Esophagus squamous epithelium (tissue), 5 donors: ENCODE data around the gene C2CD2. TPM values are rescaled to one million over a fixed set of nuclear protein-coding genes. Genes with fewer than 3 reads are reported as not detected.

Source experiments
- DNase-seq: peaks from one replicate; lab custom pipeline; 2025; lab: John Stamatoyannopoulos, UW
- H3K27ac ChIP-seq, 4 donors: fragments of 200-600 bp; sonication (generic); one replicate each; pipeline ENCODE4 v1.5.1; 2016 to 2019; ENCODE audit warnings: mild to moderate bottlenecking in 1 of 4
- H3K27me3 ChIP-seq, 4 donors: fragments of 200-600 bp; sonication (generic); 1 replicate in 3 of 4; 2 replicates in 1 of 4; pipeline versions ENCODE4 v1.5.1 to v1.6.0; 2017 to 2021; ENCODE audit warnings: antibody characterized with exemption in 1 of 4
- H3K36me3 ChIP-seq, 3 donors: fragments of 200-600 bp; sonication (generic); one replicate each; pipeline ENCODE4 v1.5.1; 2016 to 2019
- H3K4me1 ChIP-seq, 3 donors: fragments of 200-600 bp; sonication (generic); one replicate each; pipeline ENCODE4 v1.5.1; 2017 to 2019
- H3K4me3 ChIP-seq, 4 donors: fragments of 200-600 bp; sonication (generic); 1 replicate in 3 of 4; 2 replicates in 1 of 4; pipeline ENCODE4 v1.5.1; 2016 to 2019; ENCODE audit warnings: mild to moderate bottlenecking in 2 of 4, moderate library complexity in 1 of 4
- H3K9me3 ChIP-seq, 3 donors: fragments of 200-600 bp; sonication (generic); one replicate each; pipeline ENCODE4 v1.5.1; 2016 to 2019
- CTCF ChIP-seq, 6 experiments: fragments of 450-650 bp in 4 of 6; fragments of 200-600 bp in 2 of 6; sonication (generic) in 2 of 6; IDR thresholded peaks; one replicate each; pipeline ENCODE4 v1.5.1; 2016 to 2019; ENCODE audit warnings: antibody characterized with exemption in 6 of 6, mild to moderate bottlenecking in 4 of 6, moderate library complexity in 4 of 6
- POLR2A ChIP-seq, 4 donors: fragments of 450-650 bp; IDR thresholded peaks; one replicate each; pipeline ENCODE4 v1.6.1; 2017; ENCODE audit warnings: antibody characterized with exemption in 4 of 4, mild to moderate bottlenecking in 4 of 4, moderate library complexity in 3 of 4
- WGBS, 2 donors: methylation state at CpG; one replicate each; pipeline ENCODE4 v1.1.5; 2018; 5-methylcytosine and 5-hydroxymethylcytosine counted together
- intact Hi-C: fragments of 100-400 bp; cut with DNase I; formaldehyde crosslinking; loops from one replicate; pipeline ENCODE4 v1.15.0; 2022
- total RNA-seq, 4 donors: library from RNA; depleted of rRNA; stranded (reverse); fragments of >200 nt; gene quantifications; one replicate each; pipeline ENCODE4 v1.1.0, GENCODE V29; 2016
- donor health status: DM: yes; HTN: yes; CAD: no.

Gene C2CD2
- total RNA-seq, 4 donors from 2014 or later = 13.6 to 21.2 (median 15.6) TPM

- Histone ChIP-seq H3K4me3 (peak overlapping the region in 3 of 4 donors; percentile 38 to 57 (median 40)), H3K27ac (peak overlapping the region; percentile 76 to 88 (median 85)), H3K9me3 (no peaks in the 10 kb centered on the region), H3K27me3 (no peaks in the 10 kb centered on the region), H3K36me3 (peaks cover 0 to under 1% (median 0%) of the 10 kb centered on the region in 3 donors), H3K4me1 (peaks cover 6 to 61% (median 47%) of the 10 kb centered on the region in 3 donors)
- DNase-seq = no peak
- 6 to 11% methylated on average over 13 to 15 of the region's 18 CpGs for WGBS, 2 donors
- intact Hi-C loops = loop anchor here (10.0 kb wide), 1 partner anchor 181 kb away; no protein-coding TSS in a partner anchor
- no peak for TF ChIP-seq POLR2A (IDR thresholded peaks at IDR 0.05)
- TF ChIP-seq CTCF (IDR thresholded peaks at IDR 0.05) = peak in 4 of 6 experiments; percentile 34 to 51 (median 40)
Observed at GRCh38 chr21:41933313-41934079, 20.3 kb downstream of the C2CD2 start.

GRCh38 chr21:41932576-41933312 is 21.1 kb downstream of the C2CD2 start:
- Histone ChIP-seq H3K9me3 (no peaks in the 10 kb centered on the region), H3K27ac (peak overlapping the region; percentile 76 to 88 (median 85)), H3K27me3 (no peaks in the 10 kb centered on the region), H3K4me1 (peaks cover 6 to 69% (median 51%) of the 10 kb centered on the region in 3 donors), H3K4me3 (peak overlapping the region in 1 of 4 donors; percentile 57), H3K36me3 (no peaks in the 10 kb centered on the region)
- TF ChIP-seq CTCF (IDR thresholded peaks at IDR 0.05) (no peak), POLR2A (IDR thresholded peaks at IDR 0.05) (no peak)
- intact Hi-C loops = loop anchor here (10.0 kb wide), 1 partner anchor 182 kb away; no protein-coding TSS in a partner anchor
- 20 to 41% methylated on average over 14 of the region's 18 CpGs for WGBS, 2 donors
- DNase-seq = no peak

- H3K4me3 ChIP-seq = no peak overlapping the region
- H3K27me3 ChIP-seq = no peaks in the 10 kb centered on the region
- H3K4me1 ChIP-seq = peaks cover 12 to 74% (median 57%) of the 10 kb centered on the region in 3 donors
- 21 to 29% methylated on average over 1 to 12 of the region's 13 CpGs for WGBS, 2 donors
- intact Hi-C loops = loop anchor here (10.0 kb wide), 1 partner anchor 183 kb away; no protein-coding TSS in a partner anchor
- H3K9me3 ChIP-seq = no peaks in the 10 kb centered on the region
- H3K36me3 ChIP-seq = no peaks in the 10 kb centered on the region
- H3K27ac ChIP-seq = peak overlapping the region; percentile 76 to 88 (median 85)
- no peak for TF ChIP-seq POLR2A (IDR thresholded peaks at IDR 0.05)
- no peak for TF ChIP-seq CTCF (IDR thresholded peaks at IDR 0.05)
- no peak for DNase-seq
Observed at GRCh38 chr21:41932191-41932575, 21.6 kb downstream of the C2CD2 start.

- H3K27me3 ChIP-seq = no peaks in the 10 kb centered on the region
- H3K36me3 ChIP-seq = no peaks in the 10 kb centered on the region
- no peak overlapping the region for H3K4me3 ChIP-seq
- peak overlapping the region; percentile 76 to 88 (median 85) for H3K27ac ChIP-seq
- intact Hi-C loops = loop anchor here (10.0 kb wide), 1 partner anchor 184 kb away; no protein-coding TSS in a partner anchor
- TF ChIP-seq POLR2A (IDR thresholded peaks at IDR 0.05) (no peak), CTCF (IDR thresholded peaks at IDR 0.05) (no peak)
- WGBS, 2 donors = 33 to 46% methylated on average over 6 to 8 of the region's 8 CpGs
- H3K4me1 ChIP-seq = peaks cover 18 to 84% (median 63%) of the 10 kb centered on the region in 3 donors
- DNase-seq = no peak
- no peaks in the 10 kb centered on the region for H3K9me3 ChIP-seq
Observed at GRCh38 chr21:41931041-41931451, 22.8 kb downstream of the C2CD2 start.
